Pons (tissue), 1 donor: ENCODE measurements around the gene NADK.
A peak's percentile ranks its signal among the peaks of the same experiment; 100 is the strongest.
"Not testable (repeated sequence)": the region's sequence is repeated elsewhere in the genome, so short reads cannot be mapped to it uniquely, and the experiment has no call there.

Source experiments
- DNase-seq: peaks from one replicate; pipeline ENCODE4 v3.0.0-alpha.2; 2016; ENCODE audit warnings: low spot score

The NADK gene

DNA sequence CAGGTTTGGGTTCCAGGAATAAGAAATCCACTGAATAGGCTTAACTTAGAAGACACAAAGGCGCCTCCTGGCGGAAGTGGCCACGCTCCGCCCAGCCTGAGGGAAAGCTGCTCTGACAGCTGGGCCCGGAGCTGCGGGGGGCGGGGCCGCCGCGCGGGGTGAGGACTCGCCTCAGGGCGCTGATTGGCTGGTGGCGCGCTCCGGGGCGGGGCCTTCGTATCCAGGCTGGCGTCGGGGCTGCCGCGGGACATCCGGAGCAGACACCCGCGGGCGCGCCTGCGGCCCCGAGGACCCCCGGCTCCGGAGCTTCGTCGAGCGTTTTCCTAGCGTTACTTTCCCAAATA lies 31.7 kb downstream of the NADK start:
- DNase-seq = not testable (repeated sequence)

DNA sequence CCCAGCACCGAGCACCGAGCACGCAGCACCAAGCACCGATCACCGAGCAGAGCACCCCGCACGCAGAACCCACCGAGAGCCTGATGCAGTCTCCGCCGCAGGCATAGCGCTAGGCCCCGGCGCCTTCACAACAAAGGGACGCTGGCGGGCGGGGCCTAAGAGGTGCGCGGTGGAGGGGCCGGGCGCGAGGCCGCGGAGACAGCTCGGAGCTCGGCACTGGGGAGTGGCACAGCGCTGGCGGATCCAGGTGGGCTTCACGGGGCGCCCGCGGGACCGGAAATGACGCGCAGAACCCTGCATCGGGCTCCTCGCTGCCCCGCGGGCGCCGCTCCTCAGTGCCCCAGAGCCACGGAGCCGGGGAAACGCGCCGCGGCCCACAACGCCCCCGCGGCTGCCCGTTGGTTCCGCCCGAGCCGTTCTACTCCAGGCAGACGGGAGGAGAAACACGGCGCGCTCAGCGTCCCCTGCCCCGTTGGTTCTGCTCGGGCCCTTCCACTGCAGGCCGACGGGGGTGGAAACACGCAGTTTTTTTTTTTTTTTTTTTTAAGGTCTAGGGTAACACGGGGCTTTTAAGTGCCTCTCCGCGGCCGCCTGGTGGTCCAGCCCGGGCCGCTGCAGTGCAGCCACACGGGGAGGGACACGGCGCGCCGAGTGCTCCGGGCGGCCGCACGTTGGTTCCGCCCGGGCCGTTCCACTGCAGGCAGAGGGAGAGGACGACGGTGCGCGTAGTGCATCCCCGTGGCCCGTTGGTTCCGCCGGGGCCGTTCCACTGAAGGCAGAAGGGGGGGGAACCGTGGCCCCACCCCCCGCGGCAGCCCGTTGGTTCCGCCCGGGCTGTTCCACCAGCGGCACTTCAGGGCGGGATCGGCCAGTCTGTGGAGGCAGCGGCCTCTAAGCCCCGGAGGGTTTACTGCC lies 32.4 kb downstream of the NADK start:
- DNase-seq = peak; percentile 47

- DNase-seq = not testable (repeated sequence)
These were observed 35.7 kb downstream of the NADK start for GRCh38 chr1:1742529-1742928.

- DNase-seq = not testable (repeated sequence)
These were observed 37.3 kb downstream of the NADK start for GRCh38 chr1:1741013-1741412.

- not testable (repeated sequence) for DNase-seq
These were observed 39.4 kb downstream of the NADK start for GRCh38 chr1:1738799-1739337.

DNA sequence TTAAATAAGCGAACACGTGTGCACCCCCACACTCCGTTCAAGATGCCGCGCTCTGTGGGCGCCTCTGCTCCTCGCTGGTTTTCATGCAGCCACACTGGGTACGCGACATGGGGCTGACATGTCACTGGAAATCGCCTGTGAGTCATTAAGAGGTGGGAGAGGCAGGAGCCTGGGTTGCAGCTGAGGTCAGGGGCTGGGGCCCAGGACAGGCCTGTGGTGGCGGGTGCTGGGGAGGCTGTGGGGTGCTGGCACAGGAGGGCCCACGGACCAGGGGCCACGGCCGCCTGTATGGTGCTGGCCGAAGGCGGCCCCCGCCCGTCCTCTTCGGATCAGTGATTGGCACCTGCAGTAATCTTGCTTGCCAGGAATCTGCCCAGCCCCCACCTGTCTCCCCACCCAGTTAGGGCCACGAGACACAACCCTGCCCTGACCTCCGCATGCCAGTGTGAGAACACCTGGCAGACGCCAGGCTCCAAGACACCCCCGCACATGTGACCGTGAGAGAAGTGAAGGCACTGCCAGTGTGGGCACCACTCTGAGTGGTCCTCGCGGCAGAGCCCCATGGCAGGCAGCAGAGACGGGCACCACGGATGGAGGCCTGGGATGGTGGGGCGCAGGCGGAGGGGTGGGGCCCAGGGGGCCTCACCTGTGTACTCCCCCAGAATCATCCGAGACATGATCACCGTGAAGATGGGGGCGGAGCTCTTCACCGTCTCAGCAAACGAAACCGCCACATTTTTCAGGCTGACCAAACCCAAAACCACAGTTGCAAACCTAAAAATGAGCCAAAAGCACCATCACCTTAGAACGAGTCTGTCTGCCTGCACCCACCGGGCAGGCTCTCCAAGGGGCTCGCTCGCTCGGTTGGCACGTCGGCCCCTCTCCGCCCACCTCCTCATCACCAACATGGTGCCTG lies 40.3 kb downstream of the NADK start:
- not testable (repeated sequence) for DNase-seq

- no peak for DNase-seq
These were observed 45.9 kb downstream of the NADK start for GRCh38 chr1:1732381-1732780.

DNA sequence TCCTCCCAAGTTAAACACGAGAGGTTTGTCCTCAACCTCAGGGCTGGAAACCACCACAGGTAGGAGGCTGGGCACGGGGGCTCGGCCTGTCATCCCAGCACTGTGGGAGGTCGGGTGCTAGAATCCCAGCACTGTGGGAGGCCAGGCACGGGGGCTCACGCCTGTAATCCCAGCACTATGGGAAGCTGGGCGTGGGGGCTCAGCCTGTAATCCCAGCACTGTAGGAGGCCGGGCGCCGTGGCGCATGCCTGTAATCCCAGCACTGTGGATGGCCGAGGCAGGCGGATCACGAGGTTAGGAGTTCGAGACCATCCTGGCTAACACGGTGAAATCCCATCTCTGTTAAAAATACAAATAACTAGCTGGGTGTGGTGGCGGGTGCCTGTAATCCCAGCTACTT lies 47.4 kb downstream of the NADK start:
- no peak for DNase-seq

GRCh38 chr1:1730230-1730629 lies 48.0 kb downstream of the NADK start:
- DNase-seq = not testable (repeated sequence)

DNA sequence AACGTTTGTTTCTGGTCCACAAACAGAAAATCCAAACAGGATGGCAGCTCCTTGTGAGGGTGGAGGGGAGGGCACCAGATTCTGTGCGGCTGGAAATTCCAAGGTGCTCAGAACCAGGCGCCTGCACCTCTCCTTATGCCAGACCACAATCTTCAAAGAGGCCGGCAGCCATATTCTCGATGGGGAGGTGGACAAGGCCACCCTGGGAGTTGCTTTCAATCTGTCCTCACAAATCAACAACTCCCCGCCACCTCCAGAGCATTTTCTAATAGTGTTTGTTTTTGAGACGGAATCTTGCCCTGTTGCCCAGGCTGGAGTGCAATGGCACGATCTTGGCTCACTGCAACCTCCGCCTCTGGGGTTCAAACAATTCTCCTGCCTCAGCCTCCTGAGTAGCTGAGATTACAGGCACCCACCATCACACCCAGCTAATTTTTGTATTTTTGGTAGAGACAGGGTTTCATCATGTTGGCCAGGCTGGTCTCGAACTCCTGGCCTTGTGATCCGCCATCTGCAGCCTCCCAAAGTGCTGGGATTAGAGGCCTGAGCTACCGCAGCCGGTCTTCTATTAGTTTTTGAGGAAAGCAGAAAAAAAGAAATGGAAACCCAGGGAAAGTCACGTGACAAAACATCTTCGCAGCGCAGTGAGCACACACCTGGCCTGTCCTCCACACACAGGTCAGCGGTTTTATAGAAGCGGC lies 49.0 kb downstream of the NADK start:
- DNase-seq = not testable (repeated sequence)

DNA sequence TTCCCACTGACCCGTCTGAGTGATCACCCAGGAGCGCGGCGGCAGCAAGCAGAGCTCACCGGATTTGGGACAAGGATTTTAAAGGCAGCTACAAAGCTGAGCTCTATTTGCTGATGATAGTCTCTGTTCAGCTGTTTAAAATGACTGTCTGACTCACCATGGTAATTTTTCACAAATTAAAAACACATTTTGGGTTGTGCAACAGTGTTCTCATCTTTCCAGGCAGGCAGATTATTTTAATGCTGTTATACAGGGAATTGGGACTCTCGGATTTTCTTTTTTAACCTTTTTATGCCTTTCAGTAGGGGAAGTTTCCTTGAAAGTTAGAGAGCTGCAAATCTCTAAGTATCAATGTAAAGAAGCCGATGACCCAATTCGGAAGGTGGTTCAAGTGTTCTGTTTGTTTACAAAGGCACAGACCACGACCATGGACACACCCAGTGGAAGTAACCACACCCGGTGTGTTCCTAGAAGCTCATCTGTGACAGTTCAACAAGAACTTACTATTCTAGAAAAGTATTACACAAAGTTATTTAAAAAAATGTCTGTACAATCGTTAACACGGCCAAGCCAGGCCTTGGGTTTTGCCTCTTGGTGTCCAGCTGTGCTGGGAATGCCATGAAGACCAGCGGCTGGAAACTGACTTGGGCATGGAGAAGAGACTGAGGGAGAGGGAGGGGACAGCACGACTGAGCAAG lies 49.8 kb downstream of the NADK start:
- DNase-seq = not testable (repeated sequence)

DNA sequence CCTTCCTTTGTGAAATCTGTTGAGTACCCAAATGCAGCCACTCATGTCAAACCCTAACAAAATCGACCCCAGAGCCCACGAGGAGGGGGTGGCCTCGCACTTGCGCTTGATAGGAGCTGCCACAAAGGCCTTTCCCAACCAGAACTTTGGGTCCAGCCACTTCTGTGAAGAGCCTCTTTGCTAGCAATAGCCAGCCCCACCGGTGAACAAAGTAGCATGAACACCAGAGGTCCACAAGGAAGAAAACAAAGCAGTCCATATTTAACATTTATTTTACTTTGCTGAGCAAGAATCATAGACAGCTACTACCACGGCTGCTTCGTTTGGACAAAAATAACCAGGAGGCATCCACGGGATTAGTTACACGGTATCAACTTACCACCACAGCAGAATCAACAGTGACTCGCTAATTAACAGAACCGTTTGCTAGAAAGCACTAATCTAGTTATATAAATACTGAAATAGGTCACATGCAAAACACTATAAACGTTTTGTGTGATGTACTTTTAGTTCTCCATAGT lies 51.1 kb downstream of the NADK start:
- DNase-seq = not testable (repeated sequence)

DNA sequence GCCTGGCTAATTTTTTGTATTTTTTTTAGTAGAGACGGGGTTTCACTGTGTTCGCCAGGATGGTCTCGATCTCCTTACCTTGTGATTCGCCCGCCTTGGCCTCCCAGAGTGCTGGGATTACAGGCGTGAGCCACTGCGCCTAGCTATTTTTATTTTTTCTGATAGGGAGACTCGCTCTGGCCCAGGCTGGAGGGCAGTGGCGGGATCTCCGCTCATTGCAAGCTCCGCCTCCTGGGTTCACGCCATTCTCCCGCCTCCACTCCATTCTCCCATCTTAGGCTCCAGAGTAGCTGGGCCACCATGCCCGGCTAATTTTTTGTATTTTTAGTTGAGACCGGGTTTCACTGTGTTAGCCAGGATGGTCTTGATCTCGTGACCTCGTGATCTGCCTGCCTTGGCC lies 52.2 kb downstream of the NADK start:
- not testable (repeated sequence) for DNase-seq

- DNase-seq = peak; percentile 99
These were observed 54.0 kb downstream of the NADK start, which contains the start of gene CDK11A for GRCh38 chr1:1724035-1724864. TSS of gene CDK11A (minus strand) at chr1:1724357. CDS start at chr1:1722818, 1,539 bp downstream.

DNA sequence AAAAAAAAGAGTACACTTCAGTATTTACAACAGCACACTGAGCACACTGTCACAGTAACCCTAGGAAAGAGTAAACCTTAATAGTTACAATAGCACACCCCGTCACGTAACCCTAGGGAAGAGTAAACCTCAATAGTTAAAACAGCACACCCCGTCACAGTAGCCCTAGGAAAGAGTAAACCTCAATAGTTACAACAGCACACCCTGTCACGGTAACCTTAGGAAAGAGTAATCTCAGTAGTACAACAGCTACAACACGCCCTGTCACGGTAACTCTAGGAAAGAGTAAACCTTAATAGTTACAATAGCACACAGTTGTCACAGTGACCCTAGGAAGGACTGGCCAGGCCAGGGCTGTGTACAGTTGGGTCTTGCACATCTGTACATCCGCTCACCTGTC lies 57.1 kb downstream of the NADK start:
- no peak for DNase-seq

DNA sequence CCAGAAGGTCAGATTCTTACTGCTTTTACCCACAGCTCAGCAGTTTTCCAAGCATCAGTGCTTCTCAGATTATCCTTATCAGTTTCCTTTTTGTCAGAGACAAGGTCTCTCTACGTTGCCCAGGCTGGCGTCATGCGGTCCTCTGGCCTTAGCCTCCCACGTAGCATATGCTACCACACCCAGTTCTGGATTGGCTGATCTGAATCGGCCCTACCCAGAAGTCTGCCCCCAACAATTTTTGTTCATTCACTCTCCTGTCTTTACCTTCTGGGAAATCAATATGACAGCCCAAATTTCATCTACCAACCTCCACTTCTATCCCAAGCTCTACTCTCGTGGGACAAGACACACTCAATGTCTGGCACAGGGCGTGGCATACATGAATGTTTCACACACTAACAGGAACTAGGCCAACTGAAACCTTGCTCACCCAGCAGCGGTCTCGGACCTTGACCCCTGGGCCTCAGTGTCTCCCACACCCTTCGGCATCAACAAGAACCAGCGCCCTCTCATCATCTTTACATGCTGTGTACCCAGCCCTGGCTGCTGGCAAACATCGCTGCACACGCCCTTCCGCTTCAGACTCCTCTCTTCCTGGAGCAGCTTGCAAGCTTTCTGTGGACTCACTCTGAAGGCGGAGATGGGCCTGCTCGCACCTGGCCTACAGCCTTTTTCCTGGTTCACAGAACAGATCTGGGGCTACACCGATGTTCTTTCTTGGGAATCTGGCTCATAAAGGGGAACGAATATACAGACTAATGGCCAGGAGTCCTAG lies 63.0 kb downstream of the NADK start:
- DNase-seq = not testable (repeated sequence)

GRCh38 chr1:1707897-1708296 lies 70.4 kb downstream of the NADK start:
- not testable (repeated sequence) for DNase-seq

GRCh38 chr1:1707241-1707640 lies 71.0 kb downstream of the NADK start:
- not testable (repeated sequence) for DNase-seq

DNA sequence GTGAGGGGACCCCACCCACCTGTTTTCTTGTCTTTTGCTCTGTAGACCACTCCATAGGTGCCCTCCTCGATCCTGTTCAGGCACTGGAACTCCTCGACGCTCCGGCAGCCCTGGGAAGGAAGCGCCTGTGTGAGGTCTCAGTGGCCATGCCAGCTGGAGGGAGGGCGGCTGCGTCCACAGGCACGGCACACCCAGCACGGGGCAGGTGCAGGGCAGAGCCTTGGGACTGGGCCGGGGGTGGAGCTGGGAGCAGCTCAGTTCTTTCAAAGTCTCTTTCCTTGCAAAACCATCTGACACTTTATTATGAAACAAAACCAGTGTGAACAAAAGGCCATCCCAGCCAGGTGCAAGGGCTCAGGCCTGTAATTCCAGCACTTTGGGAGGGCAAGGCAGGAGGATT lies 72.6 kb downstream of the NADK start:
- DNase-seq = not testable (repeated sequence)
